ENCODE measurements around the gene TRIM28.

Gene TRIM28

GRCh38 chr19:58585442-58586132 is 41.7 kb downstream of the TRIM28 start:
- in situ Hi-C loops (cut with HindIII; ENCODE audit: low pct_ligation_motif_present, low sequenced_read_pairs) = no loop called here
- no peak for DNase-seq
- TF ChIP-seq, protein P1, sequence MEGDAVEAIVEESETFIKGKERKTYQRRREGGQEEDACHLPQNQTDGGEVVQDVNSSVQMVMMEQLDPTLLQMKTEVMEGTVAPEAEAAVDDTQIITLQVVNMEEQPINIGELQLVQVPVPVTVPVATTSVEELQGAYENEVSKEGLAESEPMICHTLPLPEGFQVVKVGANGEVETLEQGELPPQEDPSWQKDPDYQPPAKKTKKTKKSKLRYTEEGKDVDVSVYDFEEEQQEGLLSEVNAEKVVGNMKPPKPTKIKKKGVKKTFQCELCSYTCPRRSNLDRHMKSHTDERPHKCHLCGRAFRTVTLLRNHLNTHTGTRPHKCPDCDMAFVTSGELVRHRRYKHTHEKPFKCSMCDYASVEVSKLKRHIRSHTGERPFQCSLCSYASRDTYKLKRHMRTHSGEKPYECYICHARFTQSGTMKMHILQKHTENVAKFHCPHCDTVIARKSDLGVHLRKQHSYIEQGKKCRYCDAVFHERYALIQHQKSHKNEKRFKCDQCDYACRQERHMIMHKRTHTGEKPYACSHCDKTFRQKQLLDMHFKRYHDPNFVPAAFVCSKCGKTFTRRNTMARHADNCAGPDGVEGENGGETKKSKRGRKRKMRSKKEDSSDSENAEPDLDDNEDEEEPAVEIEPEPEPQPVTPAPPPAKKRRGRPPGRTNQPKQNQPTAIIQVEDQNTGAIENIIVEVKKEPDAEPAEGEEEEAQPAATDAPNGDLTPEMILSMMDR (IDR thresholded peaks at IDR 0.05; ENCODE audit: low read depth, low read length, missing control alignments) = no peak

GRCh38 chr19:58586133-58586765 is 42.4 kb downstream of the TRIM28 start:
- H3K27ac ChIP-seq = no peak overlapping the region
- in situ Hi-C loops (cut with HindIII; ENCODE audit: low pct_ligation_motif_present, low sequenced_read_pairs) = no loop called here
- peaks cover 12% of the 10 kb centered on the region for H3K36me3 ChIP-seq (replicated peaks)
- TF ChIP-seq, protein P1 (IDR thresholded peaks at IDR 0.05; ENCODE audit: low read depth, low read length, missing control alignments) = no peak
- H3K4me3 ChIP-seq (ENCODE audit: low read depth, low read length) = no peak overlapping the region
- H3K27me3 ChIP-seq (replicated peaks) = no peaks in the 10 kb centered on the region
- no peak for DNase-seq

More at GRCh38 chr19:58585442-58586132, 41.7 kb downstream of the TRIM28 start:
- Histone ChIP-seq H3K27ac (no peak overlapping the region), H3K36me3 (replicated peaks) (peaks cover 12% of the 10 kb centered on the region), H3K27me3 (replicated peaks) (no peaks in the 10 kb centered on the region), H3K4me3 (ENCODE audit: low read depth, low read length) (no peak overlapping the region)

Data from brain microvascular endothelial cell (primary cell).